Lung (tissue), 12 donors: Measurements from ENCODE around the gene BBOF1. TPM values are rescaled to one million over a fixed set of nuclear protein-coding genes. Genes with fewer than 3 reads are reported as not detected.
A peak's percentile ranks its signal among the peaks of the same experiment; 100 is the strongest.

ENCODE experiments used
- ATAC-seq: fragments of 200-7000 bp; cut with Tn5 transposase; one replicate; pipeline ENCODE4 v1.9.1; 2020; ENCODE audit warnings: moderate number of reproducible peaks; ENCODE audit not compliant: insufficient read depth, low FRiP score
- DNase-seq, 3 donors: peaks; one replicate each; pipeline ENCODE4 v3.0.0-alpha.2; 2013 to 2017
- H3K27ac ChIP-seq, 2 donors: one replicate each; pipeline ENCODE4 v1.5.1; 2013; ENCODE audit warnings: mild to moderate bottlenecking in 2 of 2, moderate library complexity in 2 of 2, control low read depth in 1 of 2, inconsistent platforms in 1 of 2, low read depth in 1 of 2, low read length in 1 of 2
- H3K27me3 ChIP-seq, 3 donors: one replicate each; pipeline ENCODE4 v1.5.1; 2013; ENCODE audit warnings: low read length in 2 of 3; ENCODE audit not compliant: control insufficient read depth in 3 of 3, insufficient read depth in 3 of 3
- H3K36me3 ChIP-seq, 4 donors: one replicate each; pipeline ENCODE4 v1.5.1; 2013; ENCODE audit warnings: low read length in 4 of 4, mild to moderate bottlenecking in 1 of 4, moderate library complexity in 1 of 4; ENCODE audit not compliant: control insufficient read depth in 4 of 4, insufficient read depth in 4 of 4
- H3K4me1 ChIP-seq, 5 donors: one replicate each; pipeline ENCODE4 v1.5.1; 2013; ENCODE audit warnings: low read length in 5 of 5, mild to moderate bottlenecking in 2 of 5, moderate library complexity in 1 of 5; ENCODE audit not compliant: control insufficient read depth in 5 of 5, insufficient read depth in 5 of 5
- H3K4me3 ChIP-seq: one replicate; pipeline ENCODE4 v1.5.1; 2013; ENCODE audit warnings: mild to moderate bottlenecking, control low read depth, moderate library complexity
- H3K9ac ChIP-seq, 2 donors: one replicate each; pipeline ENCODE4 v1.5.1; 2013; ENCODE audit warnings: low read length in 2 of 2, control low read depth in 1 of 2; ENCODE audit not compliant: insufficient read depth in 1 of 2
- H3K9me3 ChIP-seq, 4 donors: one replicate each; pipeline ENCODE4 v1.5.1; 2013; ENCODE audit warnings: low read length in 3 of 4, mild to moderate bottlenecking in 1 of 4, moderate library complexity in 1 of 4; ENCODE audit not compliant: control insufficient read depth in 4 of 4, insufficient read depth in 3 of 4
- CTCF ChIP-seq: IDR thresholded peaks from 2 replicates; pipeline ENCODE4 v1.5.1; 2012; ENCODE audit warnings: mild to moderate bottlenecking; ENCODE audit errors: control extremely low read depth, extremely low read depth
- WGBS, 2 donors: extraction: QIAGEN DNeasy Blood & Tissue Kit; methylation state at CpG; one replicate each; pipeline ENCODE4 v1.1.7; 2013; 5-methylcytosine and 5-hydroxymethylcytosine counted together
- polyA plus RNA-seq, 2 donors: library from polyadenylated mRNA; stranded (reverse); fragments of 200-250 nt; gene quantifications; one replicate each; pipeline ENCODE4 v1.2.1, GENCODE V29; 2013
- total RNA-seq, 2 donors: library from RNA; depleted of rRNA in 1 of 2; stranded (reverse); fragments of >200 nt in 1 of 2; gene quantifications; one replicate each; pipeline ENCODE4 v1.2.1, GENCODE V29; 2014 to 2021
- donor health status: control.
- donor health status: control.
- donor health status: Bipolar disorder and iron deficiency.
- donor health status: healthy.
- donor health status: DM: yes; HTN: yes; CAD: no.

Gene BBOF1
- total and polyA plus RNA-seq, 4 donors: 6.6 to 23.1 (median 10.4) TPM

- no peaks in the 10 kb centered on the region for H3K9me3 ChIP-seq
- no peaks in the 10 kb centered on the region for H3K27me3 ChIP-seq
- peak overlapping the region; percentile 27 to 78 for H3K27ac ChIP-seq
- ATAC-seq (no peak), DNase-seq (peak in 2 of 3 donors; percentile 18)
- peak overlapping the region; percentile 66 for H3K4me3 ChIP-seq
- peaks cover 0 to 2% (median 0%) of the 10 kb centered on the region in 4 donors for H3K36me3 ChIP-seq
- H3K9ac ChIP-seq: peak overlapping the region; percentile 76 to 84
- TF ChIP-seq CTCF: no peak
- H3K4me1 ChIP-seq: peaks cover 0 to 19% (median 11%) of the 10 kb centered on the region in 5 donors
- 0 to 1% methylated on average over 26 of the region's 26 CpGs for WGBS, 2 donors
These were observed 66.0 kb downstream of the BBOF1 start for GRCh38 chr14:74085047-74085637.

GRCh38 chr14:74085828-74086227 is 66.7 kb downstream of the BBOF1 start:
- H3K27ac ChIP-seq: no peak overlapping the region
- peaks cover 0 to 19% (median 11%) of the 10 kb centered on the region in 5 donors for H3K4me1 ChIP-seq
- no peaks in the 10 kb centered on the region for H3K9me3 ChIP-seq
- H3K36me3 ChIP-seq: peaks cover 0 to 2% (median 0%) of the 10 kb centered on the region in 4 donors
- DNase-seq: no peak
- TF ChIP-seq CTCF: no peak
- no peak for ATAC-seq
- peak overlapping the region in 1 of 2 donors; percentile 84 for H3K9ac ChIP-seq
- WGBS, 2 donors: 87 to 100% methylated on average over 1 of the region's 1 CpG
- H3K4me3 ChIP-seq: no peak overlapping the region
- no peaks in the 10 kb centered on the region for H3K27me3 ChIP-seq

- no peak for DNase-seq
- no peak for TF ChIP-seq CTCF
- Histone ChIP-seq H3K27me3 (no peaks in the 10 kb centered on the region), H3K9ac (no peak overlapping the region), H3K4me3 (no peak overlapping the region), H3K4me1 (peaks cover 0 to 9% (median 5%) of the 10 kb centered on the region in 5 donors), H3K9me3 (no peaks in the 10 kb centered on the region), H3K27ac (no peak overlapping the region), H3K36me3 (peaks cover 0 to 10% (median 0%) of the 10 kb centered on the region in 4 donors)
- no peak for ATAC-seq
- 83 to 84% methylated on average over 8 of the region's 8 CpGs for WGBS, 2 donors
These were observed 70.3 kb downstream of the BBOF1 start for GRCh38 chr14:74089251-74090020.
